Gastroesophageal sphincter (tissue), 3 donors: Measurements from ENCODE around the gene CHEK2.

Experiments used
- POLR2A ChIP-seq, 2 donors: fragments of 450-650 bp; IDR thresholded peaks; one replicate each; pipeline ENCODE4 v1.6.1; 2017; ENCODE audit warnings: antibody characterized with exemption in 2 of 2, mild to moderate bottlenecking in 2 of 2, moderate library complexity in 1 of 2
- POLR2AphosphoS5 ChIP-seq: sonication (generic); formaldehyde crosslinking; IDR thresholded peaks from one replicate; pipeline ENCODE4 v1.6.1; 2017; ENCODE audit warnings: antibody characterized with exemption
- TF ChIP-seq, protein P1 (sequence below), 4 experiments: fragments of 200-600 bp in 2 of 4; fragments of 450-650 bp in 2 of 4; sonication (generic) in 1 of 4; IDR thresholded peaks; one replicate each; pipeline ENCODE4 v1.5.1; 2017 to 2019; ENCODE audit warnings: antibody characterized with exemption in 4 of 4, mild to moderate bottlenecking in 2 of 4, moderate library complexity in 2 of 4

DNA sequence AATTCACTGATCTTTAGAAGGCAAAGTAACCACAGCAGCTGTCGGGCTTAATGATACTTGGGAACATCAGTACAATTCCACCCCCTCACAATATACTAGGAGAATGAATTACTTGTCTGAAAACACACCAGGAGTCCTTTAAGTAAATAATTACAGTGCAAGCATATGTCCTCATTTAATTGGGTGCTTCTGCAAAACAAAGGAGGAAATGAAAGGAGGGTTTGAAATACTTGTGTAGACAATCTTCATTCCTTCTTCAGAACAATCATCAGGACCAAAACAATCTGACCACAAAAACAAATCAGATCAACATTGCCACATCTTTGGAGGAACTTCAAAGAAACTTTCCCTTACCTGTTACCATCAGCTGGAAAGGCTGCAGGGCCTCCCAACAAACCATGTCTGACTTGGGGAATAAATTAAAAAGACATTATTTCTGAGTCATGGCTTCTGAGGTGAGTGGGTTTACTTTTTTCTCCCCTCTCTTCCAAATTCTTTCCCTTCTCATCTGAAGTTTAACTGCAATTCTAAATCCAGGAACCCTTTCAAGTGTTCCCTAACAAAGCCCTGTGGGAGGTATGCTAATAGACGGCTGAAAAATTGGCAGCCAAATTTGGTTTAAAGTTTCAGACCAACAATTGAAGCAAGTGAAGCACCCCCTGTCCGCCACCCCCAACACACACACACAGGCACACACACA is 18.4 kb upstream of the CHEK2 start:
- TF ChIP-seq, protein P1, sequence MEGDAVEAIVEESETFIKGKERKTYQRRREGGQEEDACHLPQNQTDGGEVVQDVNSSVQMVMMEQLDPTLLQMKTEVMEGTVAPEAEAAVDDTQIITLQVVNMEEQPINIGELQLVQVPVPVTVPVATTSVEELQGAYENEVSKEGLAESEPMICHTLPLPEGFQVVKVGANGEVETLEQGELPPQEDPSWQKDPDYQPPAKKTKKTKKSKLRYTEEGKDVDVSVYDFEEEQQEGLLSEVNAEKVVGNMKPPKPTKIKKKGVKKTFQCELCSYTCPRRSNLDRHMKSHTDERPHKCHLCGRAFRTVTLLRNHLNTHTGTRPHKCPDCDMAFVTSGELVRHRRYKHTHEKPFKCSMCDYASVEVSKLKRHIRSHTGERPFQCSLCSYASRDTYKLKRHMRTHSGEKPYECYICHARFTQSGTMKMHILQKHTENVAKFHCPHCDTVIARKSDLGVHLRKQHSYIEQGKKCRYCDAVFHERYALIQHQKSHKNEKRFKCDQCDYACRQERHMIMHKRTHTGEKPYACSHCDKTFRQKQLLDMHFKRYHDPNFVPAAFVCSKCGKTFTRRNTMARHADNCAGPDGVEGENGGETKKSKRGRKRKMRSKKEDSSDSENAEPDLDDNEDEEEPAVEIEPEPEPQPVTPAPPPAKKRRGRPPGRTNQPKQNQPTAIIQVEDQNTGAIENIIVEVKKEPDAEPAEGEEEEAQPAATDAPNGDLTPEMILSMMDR (IDR thresholded peaks at IDR 0.05): no peak
- TF ChIP-seq POLR2A (IDR thresholded peaks at IDR 0.05) (no peak), POLR2AphosphoS5 (no peak)
